ENCODE data around the gene LHFPL2.

GRCh38 chr5:78631931-78632330, 16.6 kb downstream of the LHFPL2 start:
- TF ChIP-seq, protein P1, sequence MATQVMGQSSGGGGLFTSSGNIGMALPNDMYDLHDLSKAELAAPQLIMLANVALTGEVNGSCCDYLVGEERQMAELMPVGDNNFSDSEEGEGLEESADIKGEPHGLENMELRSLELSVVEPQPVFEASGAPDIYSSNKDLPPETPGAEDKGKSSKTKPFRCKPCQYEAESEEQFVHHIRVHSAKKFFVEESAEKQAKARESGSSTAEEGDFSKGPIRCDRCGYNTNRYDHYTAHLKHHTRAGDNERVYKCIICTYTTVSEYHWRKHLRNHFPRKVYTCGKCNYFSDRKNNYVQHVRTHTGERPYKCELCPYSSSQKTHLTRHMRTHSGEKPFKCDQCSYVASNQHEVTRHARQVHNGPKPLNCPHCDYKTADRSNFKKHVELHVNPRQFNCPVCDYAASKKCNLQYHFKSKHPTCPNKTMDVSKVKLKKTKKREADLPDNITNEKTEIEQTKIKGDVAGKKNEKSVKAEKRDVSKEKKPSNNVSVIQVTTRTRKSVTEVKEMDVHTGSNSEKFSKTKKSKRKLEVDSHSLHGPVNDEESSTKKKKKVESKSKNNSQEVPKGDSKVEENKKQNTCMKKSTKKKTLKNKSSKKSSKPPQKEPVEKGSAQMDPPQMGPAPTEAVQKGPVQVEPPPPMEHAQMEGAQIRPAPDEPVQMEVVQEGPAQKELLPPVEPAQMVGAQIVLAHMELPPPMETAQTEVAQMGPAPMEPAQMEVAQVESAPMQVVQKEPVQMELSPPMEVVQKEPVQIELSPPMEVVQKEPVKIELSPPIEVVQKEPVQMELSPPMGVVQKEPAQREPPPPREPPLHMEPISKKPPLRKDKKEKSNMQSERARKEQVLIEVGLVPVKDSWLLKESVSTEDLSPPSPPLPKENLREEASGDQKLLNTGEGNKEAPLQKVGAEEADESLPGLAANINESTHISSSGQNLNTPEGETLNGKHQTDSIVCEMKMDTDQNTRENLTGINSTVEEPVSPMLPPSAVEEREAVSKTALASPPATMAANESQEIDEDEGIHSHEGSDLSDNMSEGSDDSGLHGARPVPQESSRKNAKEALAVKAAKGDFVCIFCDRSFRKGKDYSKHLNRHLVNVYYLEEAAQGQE (IDR thresholded peaks at IDR 0.05; ENCODE audit: insufficient replicate concordance, low read depth), result no peak
- TF ChIP-seq CTCF (IDR thresholded peaks at IDR 0.05; ENCODE audit: insufficient read depth, low read length), result no peak
- TF ChIP-seq GABPA (IDR thresholded peaks at IDR 0.05; ENCODE audit: low read depth), result no peak
- no peak for TF ChIP-seq POLR2AphosphoS5 (IDR thresholded peaks at IDR 0.05; ENCODE audit: low read depth)
